Liver (tissue), 9 donors: ENCODE measurements around the gene VPS29. TPM values are rescaled to one million over a fixed set of nuclear protein-coding genes. Genes with fewer than 3 reads are reported as not detected.

Source experiments
- DNase-seq: peaks from one replicate; pipeline ENCODE4 v3.0.0-alpha.2; 2017; ENCODE audit warnings: low spot score
- H3K27ac ChIP-seq, 2 donors: one replicate each; pipeline ENCODE4 v1.7.0; 2013; ENCODE audit warnings: inconsistent platforms in 2 of 2, low read length in 2 of 2, control low read depth in 1 of 2, low read depth in 1 of 2, mild to moderate bottlenecking in 1 of 2
- H3K27me3 ChIP-seq, 4 donors: one replicate each; pipeline versions ENCODE4 v1.6.1 to v1.7.0; 2013; ENCODE audit warnings: low read length in 3 of 4, inconsistent platforms in 1 of 4, mild to moderate bottlenecking in 1 of 4, moderate library complexity in 1 of 4; ENCODE audit not compliant: control insufficient read depth in 4 of 4, insufficient read depth in 4 of 4
- H3K36me3 ChIP-seq, 4 donors: one replicate each; pipeline versions ENCODE4 v1.6.1 to v1.7.0; 2013; ENCODE audit warnings: low read length in 3 of 4, mild to moderate bottlenecking in 3 of 4, low read depth in 1 of 4, moderate library complexity in 1 of 4; ENCODE audit not compliant: control insufficient read depth in 4 of 4, insufficient read depth in 3 of 4
- H3K4me1 ChIP-seq, 4 donors: one replicate each; pipeline versions ENCODE4 v1.6.1 to v1.7.0; 2013; ENCODE audit warnings: low read length in 3 of 4, mild to moderate bottlenecking in 3 of 4, moderate library complexity in 1 of 4; ENCODE audit not compliant: control insufficient read depth in 4 of 4, insufficient read depth in 4 of 4
- H3K4me3 ChIP-seq, 3 donors: one replicate each; pipeline versions ENCODE4 v1.6.1 to v1.7.0; 2013; ENCODE audit warnings: low read length in 3 of 3, control low read depth in 1 of 3, low read depth in 1 of 3, mild to moderate bottlenecking in 1 of 3
- H3K9ac ChIP-seq, 2 donors: one replicate each; pipeline ENCODE4 v1.7.0; 2013; ENCODE audit warnings: low read length in 2 of 2, mild to moderate bottlenecking in 2 of 2, moderate library complexity in 2 of 2, control low read depth in 1 of 2, low read depth in 1 of 2
- H3K9me3 ChIP-seq, 4 donors: one replicate each; pipeline versions ENCODE4 v1.6.1 to v1.7.0; 2013; ENCODE audit warnings: low read length in 3 of 4; ENCODE audit not compliant: control insufficient read depth in 4 of 4
- EGR1 ChIP-seq, 2 donors: IDR thresholded peaks; 2 replicates each; pipeline ENCODE4 v1.6.1; 2016 to 2018; ENCODE audit warnings: antibody characterized with exemption in 2 of 2, low read depth in 2 of 2
- FOXA1 ChIP-seq: IDR thresholded peaks from 2 replicates; pipeline ENCODE4 v1.6.1; 2016; ENCODE audit warnings: antibody characterized with exemption
- FOXA2 ChIP-seq: IDR thresholded peaks from 2 replicates; pipeline ENCODE4 v1.6.1; 2016; ENCODE audit warnings: antibody characterized with exemption
- GABPA ChIP-seq, 2 donors: IDR thresholded peaks in 1 of 2; conservative IDR thresholded peaks in 1 of 2; 2 replicates each; pipeline ENCODE4 v1.6.1; 2016; ENCODE audit warnings: antibody characterized with exemption in 2 of 2, mild to moderate bottlenecking in 1 of 2, moderate library complexity in 1 of 2
- HNF4A ChIP-seq, 2 donors: conservative IDR thresholded peaks; 2 replicates each; pipeline ENCODE4 v1.6.1; 2016; ENCODE audit warnings: antibody characterized with exemption in 2 of 2, mild to moderate bottlenecking in 2 of 2
- HNF4G ChIP-seq: IDR thresholded peaks from 2 replicates; pipeline ENCODE4 v1.6.1; 2016; ENCODE audit warnings: antibody characterized with exemption
- JUND ChIP-seq, 2 donors: IDR thresholded peaks; 2 replicates each; pipeline ENCODE4 v1.6.1; 2016; ENCODE audit warnings: antibody characterized with exemption in 2 of 2
- NR2F2 ChIP-seq: IDR thresholded peaks from 2 replicates; pipeline ENCODE4 v1.6.1; 2016; ENCODE audit warnings: antibody characterized with exemption
- RAD21 ChIP-seq, 2 donors: IDR thresholded peaks; 2 replicates each; pipeline ENCODE4 v1.6.1; 2016; ENCODE audit warnings: antibody characterized with exemption in 2 of 2, mild to moderate bottlenecking in 2 of 2
- RXRA ChIP-seq, 2 donors: IDR thresholded peaks; 2 replicates each; pipeline ENCODE4 v1.6.1; 2017 to 2018; ENCODE audit warnings: antibody characterized with exemption in 2 of 2, mild to moderate bottlenecking in 1 of 2
- SP1 ChIP-seq: IDR thresholded peaks from 2 replicates; pipeline ENCODE4 v1.6.1; 2018; ENCODE audit warnings: antibody characterized with exemption, mild to moderate bottlenecking
- TAF1 ChIP-seq: conservative IDR thresholded peaks from 2 replicates; pipeline ENCODE4 v1.6.1; 2016; ENCODE audit warnings: antibody characterized with exemption, mild to moderate bottlenecking
- YY1 ChIP-seq: IDR thresholded peaks from 2 replicates; pipeline ENCODE4 v1.6.1; 2016; ENCODE audit warnings: antibody characterized with exemption, mild to moderate bottlenecking
- WGBS: extraction: QIAGEN DNeasy Blood & Tissue Kit; methylation state at CpG from one replicate; pipeline ENCODE4 v1.1.7; 2013; 5-methylcytosine and 5-hydroxymethylcytosine counted together
- polyA plus RNA-seq, 2 donors: library from polyadenylated mRNA; stranded (reverse) in 1 of 2; unstranded in 1 of 2; fragments of 200-250 nt in 1 of 2; fragments of >200 nt in 1 of 2; fragmentation: Nextera tagmentation in 1 of 2; extraction: Ambion mirVana in 1 of 2; gene quantifications; one replicate each; pipeline versions ENCODE4 v1.2.1 to v1.2.3, GENCODE V29; 2013 to 2015
- total RNA-seq, 2 donors: library from RNA; depleted of rRNA; stranded (reverse); fragments of >200 nt; gene quantifications; one replicate each; pipeline ENCODE4 v1.2.3, GENCODE V29; 2014
- TF ChIP-seq, protein P1 (sequence below): IDR thresholded peaks from 2 replicates; pipeline ENCODE4 v1.6.1; 2016; ENCODE audit warnings: antibody characterized with exemption
- TF ChIP-seq, protein P2 (sequence below): fragments of 150-350 bp; IDR thresholded peaks from 2 replicates; pipeline ENCODE4 v1.5.1; 2017; ENCODE audit warnings: improper control_type of control experiment, low read depth, low read length; ENCODE audit not compliant: missing input control
- TF ChIP-seq, protein P3 (sequence below): IDR thresholded peaks from 2 replicates; pipeline ENCODE4 v1.6.1; 2016; ENCODE audit warnings: antibody characterized with exemption
- TF ChIP-seq, protein P4 (sequence below): IDR thresholded peaks from 2 replicates; pipeline ENCODE4 v1.6.1; 2016; ENCODE audit warnings: antibody characterized with exemption, mild to moderate bottlenecking
- donor health status: healthy.
- donor health status: healthy.
- donor health status: healthy.
- donor health status: healthy.
- donor health status: healthy.

Gene VPS29
- total and polyA plus RNA-seq, 4 donors = 48.0 to 170 (median 67.8) TPM

DNA sequence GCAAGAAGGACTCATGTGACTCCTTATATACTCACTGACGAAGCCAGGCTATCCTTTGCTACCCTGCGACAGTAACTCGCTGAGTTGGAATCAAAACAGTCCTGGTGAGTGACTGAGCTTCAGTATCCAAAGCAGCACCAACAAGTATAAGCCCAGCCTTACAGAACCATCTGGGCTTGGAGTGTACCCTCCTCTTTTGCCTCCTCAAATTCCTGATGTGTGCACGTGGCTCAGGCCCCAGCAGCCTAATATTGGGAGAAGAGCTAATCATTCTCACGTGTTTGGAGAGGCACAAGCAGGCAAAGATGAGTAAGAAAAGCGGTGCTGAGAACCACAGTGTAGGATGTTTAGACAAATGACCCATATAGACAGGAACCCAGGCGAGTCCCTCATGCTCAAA is 46.8 kb upstream of the VPS29 start:
- Histone ChIP-seq H3K4me1 (peaks cover 6 to 38% (median 27%) of the 10 kb centered on the region in 4 donors), H3K36me3 (peaks cover 0 to 7% (median 1%) of the 10 kb centered on the region in 4 donors), H3K27me3 (no peaks in the 10 kb centered on the region), H3K9me3 (no peaks in the 10 kb centered on the region), H3K9ac (no peak overlapping the region), H3K4me3 (no peak overlapping the region), H3K27ac (no peak overlapping the region)
- WGBS = 88% methylated on average over 7 of the region's 7 CpGs
- TF ChIP-seq NR2F2 (no peak), GABPA (IDR thresholded peaks at IDR 0.05 in 1 of 2, conservative IDR thresholded peaks at IDR 0.05 in 1 of 2) (no peak), HNF4G (no peak), RAD21 (IDR thresholded peaks at IDR 0.05) (no peak), RXRA (IDR thresholded peaks at IDR 0.05) (no peak), HNF4A (conservative IDR thresholded peaks at IDR 0.05) (no peak)
- DNase-seq = no peak

DNA sequence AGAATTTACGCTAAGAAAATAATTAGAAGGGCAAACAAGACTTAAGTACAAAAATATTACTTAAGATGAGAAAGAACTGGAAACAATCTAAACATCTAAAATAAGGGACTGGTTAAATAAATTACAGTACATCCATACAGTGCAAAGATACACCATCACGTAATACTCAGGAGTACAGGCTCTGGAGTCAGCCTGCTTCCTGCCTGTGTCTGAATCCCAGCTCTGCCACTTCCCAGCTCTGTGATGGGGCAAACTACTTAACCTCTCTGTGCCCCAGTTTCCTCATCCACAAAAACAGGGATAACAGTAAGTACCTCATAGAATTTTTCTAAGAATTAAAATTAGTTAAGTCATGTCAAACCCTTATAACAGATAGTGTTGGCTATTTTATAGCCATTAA is 45.2 kb upstream of the VPS29 start:
- H3K4me3 ChIP-seq = no peak overlapping the region
- H3K9ac ChIP-seq = no peak overlapping the region
- WGBS = 90% methylated on average over 2 of the region's 2 CpGs
- peaks cover 0 to 7% (median 1%) of the 10 kb centered on the region in 4 donors for H3K36me3 ChIP-seq
- no peak overlapping the region for H3K27ac ChIP-seq
- H3K27me3 ChIP-seq = no peaks in the 10 kb centered on the region
- no peak for DNase-seq
- no peaks in the 10 kb centered on the region for H3K9me3 ChIP-seq
- TF ChIP-seq RXRA (IDR thresholded peaks at IDR 0.05) (no peak), HNF4G (no peak), FOXA2 (no peak), RAD21 (IDR thresholded peaks at IDR 0.05) (no peak), SP1 (no peak), JUND (IDR thresholded peaks at IDR 0.05) (no peak), TAF1 (no peak), HNF4A (conservative IDR thresholded peaks at IDR 0.05) (no peak), EGR1 (IDR thresholded peaks at IDR 0.05; ENCODE audit: low read depth in 2 of 2) (no peak), NR2F2 (no peak), YY1 (no peak), GABPA (IDR thresholded peaks at IDR 0.05 in 1 of 2, conservative IDR thresholded peaks at IDR 0.05 in 1 of 2) (no peak), FOXA1 (no peak)
- TF ChIP-seq, protein P1, sequence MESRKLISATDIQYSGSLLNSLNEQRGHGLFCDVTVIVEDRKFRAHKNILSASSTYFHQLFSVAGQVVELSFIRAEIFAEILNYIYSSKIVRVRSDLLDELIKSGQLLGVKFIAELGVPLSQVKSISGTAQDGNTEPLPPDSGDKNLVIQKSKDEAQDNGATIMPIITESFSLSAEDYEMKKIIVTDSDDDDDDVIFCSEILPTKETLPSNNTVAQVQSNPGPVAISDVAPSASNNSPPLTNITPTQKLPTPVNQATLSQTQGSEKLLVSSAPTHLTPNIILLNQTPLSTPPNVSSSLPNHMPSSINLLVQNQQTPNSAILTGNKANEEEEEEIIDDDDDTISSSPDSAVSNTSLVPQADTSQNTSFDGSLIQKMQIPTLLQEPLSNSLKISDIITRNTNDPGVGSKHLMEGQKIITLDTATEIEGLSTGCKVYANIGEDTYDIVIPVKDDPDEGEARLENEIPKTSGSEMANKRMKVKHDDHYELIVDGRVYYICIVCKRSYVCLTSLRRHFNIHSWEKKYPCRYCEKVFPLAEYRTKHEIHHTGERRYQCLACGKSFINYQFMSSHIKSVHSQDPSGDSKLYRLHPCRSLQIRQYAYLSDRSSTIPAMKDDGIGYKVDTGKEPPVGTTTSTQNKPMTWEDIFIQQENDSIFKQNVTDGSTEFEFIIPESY = no peak
- TF ChIP-seq, protein P2, sequence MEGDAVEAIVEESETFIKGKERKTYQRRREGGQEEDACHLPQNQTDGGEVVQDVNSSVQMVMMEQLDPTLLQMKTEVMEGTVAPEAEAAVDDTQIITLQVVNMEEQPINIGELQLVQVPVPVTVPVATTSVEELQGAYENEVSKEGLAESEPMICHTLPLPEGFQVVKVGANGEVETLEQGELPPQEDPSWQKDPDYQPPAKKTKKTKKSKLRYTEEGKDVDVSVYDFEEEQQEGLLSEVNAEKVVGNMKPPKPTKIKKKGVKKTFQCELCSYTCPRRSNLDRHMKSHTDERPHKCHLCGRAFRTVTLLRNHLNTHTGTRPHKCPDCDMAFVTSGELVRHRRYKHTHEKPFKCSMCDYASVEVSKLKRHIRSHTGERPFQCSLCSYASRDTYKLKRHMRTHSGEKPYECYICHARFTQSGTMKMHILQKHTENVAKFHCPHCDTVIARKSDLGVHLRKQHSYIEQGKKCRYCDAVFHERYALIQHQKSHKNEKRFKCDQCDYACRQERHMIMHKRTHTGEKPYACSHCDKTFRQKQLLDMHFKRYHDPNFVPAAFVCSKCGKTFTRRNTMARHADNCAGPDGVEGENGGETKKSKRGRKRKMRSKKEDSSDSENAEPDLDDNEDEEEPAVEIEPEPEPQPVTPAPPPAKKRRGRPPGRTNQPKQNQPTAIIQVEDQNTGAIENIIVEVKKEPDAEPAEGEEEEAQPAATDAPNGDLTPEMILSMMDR = no peak
- TF ChIP-seq, protein P3, sequence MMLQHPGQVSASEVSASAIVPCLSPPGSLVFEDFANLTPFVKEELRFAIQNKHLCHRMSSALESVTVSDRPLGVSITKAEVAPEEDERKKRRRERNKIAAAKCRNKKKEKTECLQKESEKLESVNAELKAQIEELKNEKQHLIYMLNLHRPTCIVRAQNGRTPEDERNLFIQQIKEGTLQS = no peak
- TF ChIP-seq, protein P4, sequence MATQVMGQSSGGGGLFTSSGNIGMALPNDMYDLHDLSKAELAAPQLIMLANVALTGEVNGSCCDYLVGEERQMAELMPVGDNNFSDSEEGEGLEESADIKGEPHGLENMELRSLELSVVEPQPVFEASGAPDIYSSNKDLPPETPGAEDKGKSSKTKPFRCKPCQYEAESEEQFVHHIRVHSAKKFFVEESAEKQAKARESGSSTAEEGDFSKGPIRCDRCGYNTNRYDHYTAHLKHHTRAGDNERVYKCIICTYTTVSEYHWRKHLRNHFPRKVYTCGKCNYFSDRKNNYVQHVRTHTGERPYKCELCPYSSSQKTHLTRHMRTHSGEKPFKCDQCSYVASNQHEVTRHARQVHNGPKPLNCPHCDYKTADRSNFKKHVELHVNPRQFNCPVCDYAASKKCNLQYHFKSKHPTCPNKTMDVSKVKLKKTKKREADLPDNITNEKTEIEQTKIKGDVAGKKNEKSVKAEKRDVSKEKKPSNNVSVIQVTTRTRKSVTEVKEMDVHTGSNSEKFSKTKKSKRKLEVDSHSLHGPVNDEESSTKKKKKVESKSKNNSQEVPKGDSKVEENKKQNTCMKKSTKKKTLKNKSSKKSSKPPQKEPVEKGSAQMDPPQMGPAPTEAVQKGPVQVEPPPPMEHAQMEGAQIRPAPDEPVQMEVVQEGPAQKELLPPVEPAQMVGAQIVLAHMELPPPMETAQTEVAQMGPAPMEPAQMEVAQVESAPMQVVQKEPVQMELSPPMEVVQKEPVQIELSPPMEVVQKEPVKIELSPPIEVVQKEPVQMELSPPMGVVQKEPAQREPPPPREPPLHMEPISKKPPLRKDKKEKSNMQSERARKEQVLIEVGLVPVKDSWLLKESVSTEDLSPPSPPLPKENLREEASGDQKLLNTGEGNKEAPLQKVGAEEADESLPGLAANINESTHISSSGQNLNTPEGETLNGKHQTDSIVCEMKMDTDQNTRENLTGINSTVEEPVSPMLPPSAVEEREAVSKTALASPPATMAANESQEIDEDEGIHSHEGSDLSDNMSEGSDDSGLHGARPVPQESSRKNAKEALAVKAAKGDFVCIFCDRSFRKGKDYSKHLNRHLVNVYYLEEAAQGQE = no peak
- peaks cover 10 to 42% (median 36%) of the 10 kb centered on the region in 4 donors for H3K4me1 ChIP-seq
